HEK293T (cell line): ENCODE data around the gene USP9X.

Source experiments
- BHLHE40 ChIP-seq: fragments of 450-650 bp; IDR thresholded peaks from 2 replicates; pipeline ENCODE4 v1.6.1; 2016; ENCODE audit warnings: mild to moderate bottlenecking, moderate library complexity, borderline replicate concordance
- ELF4 ChIP-seq: fragments of 450-650 bp; IDR thresholded peaks from 2 replicates; pipeline ENCODE4 v1.6.1; 2017; ENCODE audit warnings: antibody characterized with exemption
- NFRKB ChIP-seq: fragments of 450-650 bp; IDR thresholded peaks from 2 replicates; pipeline ENCODE4 v1.6.1; 2016; ENCODE audit warnings: mild to moderate bottlenecking, moderate library complexity
- SP1 ChIP-seq: fragments of 450-650 bp; IDR thresholded peaks from 2 replicates; pipeline ENCODE4 v1.6.1; 2017
- SUZ12 ChIP-seq: fragments of 450-650 bp; IDR thresholded peaks from 2 replicates; pipeline ENCODE4 v1.6.1; 2016; ENCODE audit warnings: mild to moderate bottlenecking

DNA sequence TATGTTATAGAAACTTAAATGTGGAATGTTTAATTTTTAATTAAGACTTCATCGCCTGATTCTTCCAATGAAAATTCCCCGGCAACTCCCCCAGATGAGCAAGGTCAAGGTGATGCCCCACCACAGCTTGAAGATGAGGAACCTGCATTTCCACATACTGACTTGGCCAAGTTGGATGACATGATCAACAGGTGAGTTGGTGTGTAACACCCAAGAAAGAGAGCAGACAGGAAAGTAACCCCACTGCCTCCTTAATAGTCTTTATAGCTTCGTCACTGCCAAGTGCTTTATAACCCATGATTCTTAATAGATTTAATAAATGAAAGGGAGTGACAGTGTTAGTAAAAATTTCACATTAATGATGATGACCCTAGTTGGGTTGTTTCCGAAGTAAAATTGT, 43.7 kb downstream of the USP9X start:
- TF ChIP-seq NFRKB (no peak), ELF4 (no peak), SP1 (no peak), BHLHE40 (no peak), SUZ12 (no peak)
